ENCODE data around the gene MYO18B. TPM values are rescaled to one million over a fixed set of nuclear protein-coding genes. Genes with fewer than 3 reads are reported as not detected.

MYO18B gene
- total RNA-seq, 1 donor from 2014 or later = not detected

DNA sequence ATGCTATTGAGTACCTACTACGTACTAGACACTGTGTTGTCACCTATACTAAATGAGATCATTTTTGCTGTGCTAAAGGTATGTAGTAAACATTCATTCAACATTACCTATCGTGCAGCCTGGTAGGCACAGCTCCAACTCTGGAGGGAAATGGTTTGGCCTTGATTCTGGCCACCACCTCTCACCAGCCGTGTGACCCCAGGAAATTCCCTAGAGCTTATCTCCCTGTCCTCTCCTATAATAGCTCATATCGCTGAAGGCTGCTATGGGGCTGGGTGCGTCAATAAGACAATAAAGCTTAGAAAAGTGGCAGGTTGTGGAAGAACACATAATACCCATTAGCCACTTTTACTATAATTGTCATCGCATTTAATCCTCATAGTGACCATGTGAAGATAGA, 107.5 kb downstream of the MYO18B start:
- intact Hi-C loops (cut with DNase I) = no loop called here
- TF ChIP-seq, protein P1, sequence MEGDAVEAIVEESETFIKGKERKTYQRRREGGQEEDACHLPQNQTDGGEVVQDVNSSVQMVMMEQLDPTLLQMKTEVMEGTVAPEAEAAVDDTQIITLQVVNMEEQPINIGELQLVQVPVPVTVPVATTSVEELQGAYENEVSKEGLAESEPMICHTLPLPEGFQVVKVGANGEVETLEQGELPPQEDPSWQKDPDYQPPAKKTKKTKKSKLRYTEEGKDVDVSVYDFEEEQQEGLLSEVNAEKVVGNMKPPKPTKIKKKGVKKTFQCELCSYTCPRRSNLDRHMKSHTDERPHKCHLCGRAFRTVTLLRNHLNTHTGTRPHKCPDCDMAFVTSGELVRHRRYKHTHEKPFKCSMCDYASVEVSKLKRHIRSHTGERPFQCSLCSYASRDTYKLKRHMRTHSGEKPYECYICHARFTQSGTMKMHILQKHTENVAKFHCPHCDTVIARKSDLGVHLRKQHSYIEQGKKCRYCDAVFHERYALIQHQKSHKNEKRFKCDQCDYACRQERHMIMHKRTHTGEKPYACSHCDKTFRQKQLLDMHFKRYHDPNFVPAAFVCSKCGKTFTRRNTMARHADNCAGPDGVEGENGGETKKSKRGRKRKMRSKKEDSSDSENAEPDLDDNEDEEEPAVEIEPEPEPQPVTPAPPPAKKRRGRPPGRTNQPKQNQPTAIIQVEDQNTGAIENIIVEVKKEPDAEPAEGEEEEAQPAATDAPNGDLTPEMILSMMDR (IDR thresholded peaks at IDR 0.05) = no peak
- no peak for ATAC-seq

DNA sequence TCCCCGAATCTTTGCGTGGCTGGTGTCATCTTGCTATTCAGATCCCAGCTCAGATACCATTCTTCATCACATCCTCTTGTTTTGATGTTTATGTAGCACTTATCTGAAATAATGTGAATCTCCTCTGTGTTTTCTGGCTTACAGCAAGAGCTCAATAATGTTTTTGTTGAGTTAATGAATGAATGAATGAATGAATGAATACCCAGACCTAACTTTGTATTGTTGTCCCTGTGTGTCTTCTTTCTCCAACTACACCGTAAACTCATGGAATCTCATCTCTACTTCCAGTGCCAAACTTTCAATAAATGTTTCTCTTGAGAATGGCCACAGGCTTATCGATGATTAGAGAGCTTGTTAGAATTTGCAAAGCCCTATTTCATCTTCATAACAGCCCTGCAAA, 110.2 kb downstream of the MYO18B start:
- H3K9me3 ChIP-seq = no peaks in the 10 kb centered on the region
- H3K36me3 ChIP-seq = no peaks in the 10 kb centered on the region
- ATAC-seq (no peak), DNase-seq (no peak)
- intact Hi-C loops (cut with DNase I) = no loop called here
- no peaks in the 10 kb centered on the region for H3K4me1 ChIP-seq
- peaks cover 7% of the 10 kb centered on the region for H3K27me3 ChIP-seq (ENCODE audit: low read depth)
- TF ChIP-seq, protein P1 (IDR thresholded peaks at IDR 0.05) = no peak
- H3K27ac ChIP-seq = no peak overlapping the region
- no peak overlapping the region for H3K4me3 ChIP-seq

More for the DNA sequence above, 107.5 kb downstream of the MYO18B start:
- DNase-seq = no peak
- H3K36me3 ChIP-seq = no peaks in the 10 kb centered on the region
- H3K9me3 ChIP-seq = no peaks in the 10 kb centered on the region
- H3K27ac ChIP-seq = no peak overlapping the region
- H3K4me1 ChIP-seq = no peaks in the 10 kb centered on the region
- peaks cover 7% of the 10 kb centered on the region for H3K27me3 ChIP-seq (ENCODE audit: low read depth)
- H3K4me3 ChIP-seq = no peak overlapping the region

DNA sequence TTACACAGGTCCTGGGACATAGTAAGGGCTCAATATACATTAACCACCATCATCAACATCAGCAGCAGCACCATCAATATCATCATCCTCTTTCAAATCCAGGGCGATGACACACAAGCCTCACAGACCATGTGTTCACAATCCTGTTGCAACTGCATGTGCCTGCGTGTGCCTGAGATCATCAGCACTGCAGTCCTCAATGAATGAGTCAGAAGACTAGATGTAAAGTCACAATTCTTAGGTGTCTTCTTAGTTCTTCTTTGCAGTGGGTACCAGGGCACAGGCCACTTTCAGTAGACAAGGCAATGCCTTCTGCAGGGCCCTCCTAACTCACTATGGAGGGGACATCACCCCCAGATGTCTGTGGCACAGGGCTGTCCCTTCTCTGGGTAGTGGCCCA, 111.1 kb downstream of the MYO18B start:
- Histone ChIP-seq H3K27me3 (ENCODE audit: low read depth) (peaks cover 7% of the 10 kb centered on the region), H3K36me3 (no peaks in the 10 kb centered on the region), H3K4me3 (no peak overlapping the region), H3K27ac (no peak overlapping the region), H3K4me1 (no peaks in the 10 kb centered on the region), H3K9me3 (no peaks in the 10 kb centered on the region)
- ATAC-seq = no peak
- no peak for DNase-seq
- TF ChIP-seq, protein P1 (IDR thresholded peaks at IDR 0.05) = no peak
- intact Hi-C loops (cut with DNase I) = no loop called here

DNA sequence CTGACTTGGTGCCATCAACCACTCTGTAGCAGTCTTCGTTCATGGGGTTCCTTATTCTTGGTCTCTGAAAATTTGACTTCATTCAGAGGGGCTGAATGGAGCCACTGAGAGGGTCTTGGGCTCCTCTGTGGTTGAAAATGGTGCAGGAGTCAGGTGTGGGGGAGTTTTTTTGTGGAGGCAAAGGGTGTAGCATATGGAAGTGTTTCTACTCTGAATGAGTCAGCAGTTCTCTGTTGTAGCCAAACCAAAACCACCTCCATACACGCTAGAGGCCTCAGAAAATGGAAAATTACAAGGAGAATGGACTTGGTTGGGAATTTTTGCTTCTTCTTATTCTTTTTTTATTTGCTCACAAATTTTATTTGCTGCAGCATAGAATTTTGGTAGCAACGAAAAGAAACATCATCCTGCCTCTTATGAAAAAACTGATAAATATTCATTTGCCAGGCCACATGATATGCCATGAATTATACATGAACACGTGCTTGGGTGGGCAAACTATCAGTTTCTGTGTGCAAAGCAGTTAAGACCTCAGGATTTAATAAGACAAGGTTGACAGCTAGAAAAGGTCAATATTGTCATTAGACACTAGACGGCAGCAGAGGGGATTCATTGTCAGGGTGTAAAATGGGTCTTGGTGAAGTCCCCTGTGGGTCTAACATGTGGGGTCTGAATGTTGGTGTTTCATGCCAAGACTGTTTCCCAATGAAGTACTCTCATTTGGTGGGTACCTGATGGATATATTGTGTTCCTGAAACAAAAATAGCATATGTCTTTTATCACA, 111.7 kb downstream of the MYO18B start:
- Histone ChIP-seq H3K27ac (no peak overlapping the region), H3K27me3 (ENCODE audit: low read depth) (peaks cover 7% of the 10 kb centered on the region), H3K36me3 (no peaks in the 10 kb centered on the region), H3K9me3 (no peaks in the 10 kb centered on the region), H3K4me3 (no peak overlapping the region), H3K4me1 (no peaks in the 10 kb centered on the region)
- intact Hi-C loops (cut with DNase I) = no loop called here
- no peak for ATAC-seq
- TF ChIP-seq, protein P1 (IDR thresholded peaks at IDR 0.05) = no peak
- DNase-seq = no peak

DNA sequence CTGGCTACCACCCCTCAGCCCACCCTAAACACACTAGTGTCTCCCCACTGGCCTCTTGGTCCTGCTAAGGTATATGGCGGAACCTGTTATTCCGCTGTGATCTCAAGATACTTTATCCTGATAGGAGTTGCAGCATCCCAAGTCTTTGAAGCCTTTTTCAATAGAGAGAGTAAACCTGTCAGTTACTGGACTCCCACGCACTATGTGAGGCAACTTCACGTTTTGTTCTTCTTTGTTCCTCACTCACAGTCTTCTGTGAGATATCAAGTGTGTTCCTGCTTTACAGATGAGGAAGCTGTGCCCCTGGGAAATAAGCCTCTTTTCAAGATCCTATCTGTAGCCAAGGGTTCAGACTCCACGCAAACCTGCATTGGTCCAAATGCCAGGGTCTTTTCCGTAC, 127.8 kb downstream of the MYO18B start:
- DNase-seq (no peak), ATAC-seq (no peak)
- TF ChIP-seq, protein P1 (IDR thresholded peaks at IDR 0.05) = no peak
- intact Hi-C loops (cut with DNase I) = no loop called here
- H3K4me1 ChIP-seq = no peaks in the 10 kb centered on the region
- no peaks in the 10 kb centered on the region for H3K9me3 ChIP-seq
- no peak overlapping the region for H3K27ac ChIP-seq
- no peaks in the 10 kb centered on the region for H3K36me3 ChIP-seq
- H3K27me3 ChIP-seq (ENCODE audit: low read depth) = no peaks in the 10 kb centered on the region
- H3K4me3 ChIP-seq = no peak overlapping the region

Measured in lower lobe of right lung (tissue), 2 donors.